ENCODE results near the gene DNAJC5G. TPM values are rescaled to one million over a fixed set of nuclear protein-coding genes. Genes with fewer than 3 reads are reported as not detected.

The DNAJC5G gene
- total and polyA plus RNA-seq, 9 donors: 0.16 to 0.83 (median 0.56) TPM; not detected in 6

DNA sequence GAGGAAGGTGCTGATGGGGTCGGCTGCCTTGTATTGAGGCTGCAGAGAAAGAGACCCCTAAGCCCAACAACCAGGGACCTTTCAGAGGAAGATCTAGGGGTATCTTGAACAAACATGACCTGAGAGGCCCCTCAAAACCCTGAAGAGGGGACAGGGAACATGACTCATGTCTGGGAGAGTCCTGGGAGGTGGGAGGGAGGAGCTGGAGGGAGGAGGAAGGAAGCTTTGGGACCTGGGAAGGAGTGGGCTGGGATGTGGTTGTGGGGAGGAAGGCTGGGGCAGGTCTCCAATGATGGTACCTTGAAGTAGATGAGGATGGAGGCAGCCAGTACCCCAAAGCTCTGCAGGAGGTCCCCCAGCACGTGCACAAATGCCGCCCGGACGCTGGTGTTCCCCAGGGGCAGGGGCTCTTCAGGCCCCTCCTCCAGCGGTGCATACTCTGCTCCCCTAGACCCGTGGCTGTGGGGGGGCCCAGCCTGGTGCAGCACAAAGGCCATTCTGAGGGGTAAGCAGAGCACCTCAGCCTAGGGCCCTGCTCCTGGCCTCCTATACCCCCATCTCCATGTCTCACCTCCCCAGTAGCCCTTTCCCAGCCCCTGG lies 18.3 kb upstream of the DNAJC5G start:
- Histone ChIP-seq H3K36me3 (no peaks in the 10 kb centered on the region), H3K4me3 (no peak overlapping the region), H3K27me3 (no peaks in the 10 kb centered on the region), H3K4me1 (ENCODE audit: insufficient read depth) (peaks cover 2% of the 10 kb centered on the region), H3K9me3 (no peaks in the 10 kb centered on the region), H3K27ac (no peak overlapping the region)
- TF ChIP-seq POLR2A (IDR thresholded peaks at IDR 0.05) (no peak), EP300 (IDR thresholded peaks at IDR 0.05) (no peak)
- TF ChIP-seq, protein P1, sequence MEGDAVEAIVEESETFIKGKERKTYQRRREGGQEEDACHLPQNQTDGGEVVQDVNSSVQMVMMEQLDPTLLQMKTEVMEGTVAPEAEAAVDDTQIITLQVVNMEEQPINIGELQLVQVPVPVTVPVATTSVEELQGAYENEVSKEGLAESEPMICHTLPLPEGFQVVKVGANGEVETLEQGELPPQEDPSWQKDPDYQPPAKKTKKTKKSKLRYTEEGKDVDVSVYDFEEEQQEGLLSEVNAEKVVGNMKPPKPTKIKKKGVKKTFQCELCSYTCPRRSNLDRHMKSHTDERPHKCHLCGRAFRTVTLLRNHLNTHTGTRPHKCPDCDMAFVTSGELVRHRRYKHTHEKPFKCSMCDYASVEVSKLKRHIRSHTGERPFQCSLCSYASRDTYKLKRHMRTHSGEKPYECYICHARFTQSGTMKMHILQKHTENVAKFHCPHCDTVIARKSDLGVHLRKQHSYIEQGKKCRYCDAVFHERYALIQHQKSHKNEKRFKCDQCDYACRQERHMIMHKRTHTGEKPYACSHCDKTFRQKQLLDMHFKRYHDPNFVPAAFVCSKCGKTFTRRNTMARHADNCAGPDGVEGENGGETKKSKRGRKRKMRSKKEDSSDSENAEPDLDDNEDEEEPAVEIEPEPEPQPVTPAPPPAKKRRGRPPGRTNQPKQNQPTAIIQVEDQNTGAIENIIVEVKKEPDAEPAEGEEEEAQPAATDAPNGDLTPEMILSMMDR (IDR thresholded peaks at IDR 0.05): no peak
- no peak for DNase-seq
- 74 to 84% (median 80%) methylated on average over 7 of the region's 7 CpGs for WGBS, 3 donors
- intact Hi-C loops (cut with DNase I): no loop called here

DNA sequence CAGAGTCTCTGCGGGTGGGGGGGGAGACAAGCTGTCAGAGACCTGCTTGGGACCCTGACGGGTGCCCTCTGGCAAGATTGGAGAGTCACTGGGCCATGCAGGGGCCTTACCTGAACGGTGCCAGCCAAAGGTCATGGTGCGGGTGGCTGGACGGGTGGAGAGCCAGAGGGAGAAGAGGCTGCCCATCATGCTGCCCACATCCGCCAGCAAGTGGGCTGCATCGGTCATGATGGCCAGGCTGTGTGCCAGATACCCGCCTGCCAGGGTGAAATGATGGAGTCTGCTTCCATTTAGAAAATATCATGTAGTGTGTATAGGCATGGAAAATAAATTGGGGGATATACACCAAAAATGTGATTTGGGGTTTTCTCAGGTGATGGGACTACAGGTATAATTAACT lies 17.2 kb upstream of the DNAJC5G start:
- Histone ChIP-seq H3K4me3 (no peak overlapping the region), H3K27ac (no peak overlapping the region), H3K9me3 (no peaks in the 10 kb centered on the region), H3K4me1 (ENCODE audit: insufficient read depth) (peaks cover 3% of the 10 kb centered on the region), H3K27me3 (no peaks in the 10 kb centered on the region), H3K36me3 (no peaks in the 10 kb centered on the region)
- 83 to 90% (median 85%) methylated on average over 8 of the region's 8 CpGs for whole genome bisulfite sequencing, 3 donors
- TF ChIP-seq EP300 (IDR thresholded peaks at IDR 0.05): no peak
- TF ChIP-seq, protein P1 (IDR thresholded peaks at IDR 0.05): no peak
- TF ChIP-seq POLR2A (IDR thresholded peaks at IDR 0.05): no peak
- DNase-seq: no peak
- intact Hi-C loops (cut with DNase I): no loop called here

DNA sequence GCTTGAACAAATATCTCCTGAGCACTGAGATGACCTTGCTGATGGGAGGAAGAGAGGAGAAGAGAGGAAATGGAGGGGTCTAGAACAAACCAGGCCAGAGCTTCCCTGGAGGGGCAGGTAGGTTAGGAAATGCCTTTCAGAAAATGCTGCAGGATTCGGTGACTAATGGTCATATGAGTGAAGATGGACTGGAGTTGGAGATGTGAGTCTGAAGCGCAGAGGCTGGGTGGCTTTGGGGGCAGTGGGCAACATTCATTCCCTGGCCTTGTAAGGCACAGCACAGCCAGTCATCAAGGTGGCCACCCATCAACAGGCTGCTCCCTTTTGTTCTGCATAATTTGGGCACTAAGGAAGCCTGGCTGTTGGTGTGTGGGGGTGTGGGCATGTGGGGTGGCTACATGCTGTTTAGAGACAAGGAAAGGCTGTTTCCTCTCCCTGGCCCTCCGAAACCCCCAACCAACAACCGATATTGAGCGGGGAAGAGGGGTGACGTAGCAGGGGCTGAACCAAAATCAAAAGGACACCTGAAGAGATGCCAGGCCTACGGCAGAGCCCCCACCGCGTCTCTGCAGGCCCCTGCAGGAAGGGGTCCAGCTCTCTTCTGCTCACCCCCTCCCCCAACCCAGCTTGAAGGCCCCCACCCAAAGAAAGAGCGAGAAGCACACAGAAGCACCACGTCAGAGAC lies 13.8 kb upstream of the DNAJC5G start:
- Histone ChIP-seq H3K27me3 (no peaks in the 10 kb centered on the region), H3K4me1 (ENCODE audit: insufficient read depth) (peaks cover 9% of the 10 kb centered on the region), H3K27ac (no peak overlapping the region), H3K9me3 (no peaks in the 10 kb centered on the region), H3K4me3 (no peak overlapping the region), H3K36me3 (no peaks in the 10 kb centered on the region)
- 35 to 53% (median 44%) methylated on average over 11 of the region's 11 CpGs for WGBS, 3 donors
- TF ChIP-seq POLR2A (IDR thresholded peaks at IDR 0.05) (no peak), EP300 (IDR thresholded peaks at IDR 0.05) (no peak)
- TF ChIP-seq, protein P1 (IDR thresholded peaks at IDR 0.05): no peak
- DNase-seq: no peak
- intact Hi-C loops (cut with DNase I): no loop called here

DNA sequence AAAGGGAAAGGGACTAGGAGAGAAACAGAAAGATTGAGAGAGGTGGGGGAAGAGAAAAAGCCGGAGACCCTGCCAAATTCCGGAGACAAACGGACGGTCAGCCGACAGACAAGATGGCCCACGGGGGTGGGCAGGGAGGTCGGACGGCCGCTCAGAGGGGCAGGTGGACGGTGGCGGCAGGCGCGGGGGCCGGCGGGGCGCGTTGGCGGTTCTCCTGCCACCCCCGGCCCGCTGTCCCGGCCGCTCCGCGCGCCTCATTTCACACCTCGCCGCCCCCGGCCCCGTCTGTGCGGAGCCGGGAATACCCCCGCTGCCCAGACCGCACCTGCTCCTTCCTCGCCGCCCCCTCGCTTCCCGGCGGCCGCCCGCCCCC lies 13.3 kb upstream of the DNAJC5G start:
- no peaks in the 10 kb centered on the region for H3K27me3 ChIP-seq
- no peak for DNase-seq
- H3K4me1 ChIP-seq (ENCODE audit: insufficient read depth): peaks cover 9% of the 10 kb centered on the region
- no peak for TF ChIP-seq EP300 (IDR thresholded peaks at IDR 0.05)
- TF ChIP-seq, protein P1 (IDR thresholded peaks at IDR 0.05): no peak
- H3K9me3 ChIP-seq: no peaks in the 10 kb centered on the region
- H3K36me3 ChIP-seq: no peaks in the 10 kb centered on the region
- no peak overlapping the region for H3K27ac ChIP-seq
- 1 to 5% (median 3%) methylated on average over 21 to 40 of the region's 40 CpGs for WGBS, 3 donors
- no peak overlapping the region for H3K4me3 ChIP-seq
- intact Hi-C loops (cut with DNase I): no loop called here
